Measurements from ENCODE around the gene TRIO. TPM values are rescaled to one million over a fixed set of nuclear protein-coding genes. Genes with fewer than 3 reads are reported as not detected.

Gene TRIO
- total RNA-seq, 4 donors from 2014 or later, result 290 to 370 (median 346) TPM

GRCh38 chr5:14211818-14212803 is 69.0 kb downstream of the TRIO start:
- Histone ChIP-seq H3K27ac (no peak overlapping the region), H3K9me3 (no peaks in the 10 kb centered on the region), H3K4me1 (peaks cover 0 to 34% (median 20%) of the 10 kb centered on the region in 4 donors), H3K4me3 (no peak overlapping the region), H3K27me3 (no peaks in the 10 kb centered on the region), H3K36me3 (no peaks in the 10 kb centered on the region)
- no peak for DNase-seq (ENCODE audit: low spot score in 2 of 2)
- 76 to 89% methylated on average over 5 of the region's 5 CpGs for whole genome bisulfite sequencing, 2 donors
- no peak for TF ChIP-seq POLR2A (IDR thresholded peaks at IDR 0.05)
- TF ChIP-seq EP300 (IDR thresholded peaks at IDR 0.05), result no peak
- no peak for TF ChIP-seq CTCF (IDR thresholded peaks at IDR 0.05)

GRCh38 chr5:14212838-14213237 is 69.7 kb downstream of the TRIO start:
- no peak for DNase-seq (ENCODE audit: low spot score in 2 of 2)
- WGBS, 2 donors, result 83 to 86% methylated on average over 4 of the region's 4 CpGs
- Histone ChIP-seq H3K4me1 (peaks cover 0 to 37% (median 24%) of the 10 kb centered on the region in 4 donors), H3K4me3 (no peak overlapping the region), H3K9me3 (no peaks in the 10 kb centered on the region), H3K27ac (no peak overlapping the region), H3K36me3 (no peaks in the 10 kb centered on the region), H3K27me3 (no peaks in the 10 kb centered on the region)
- TF ChIP-seq CTCF (IDR thresholded peaks at IDR 0.05), result no peak
- no peak for TF ChIP-seq POLR2A (IDR thresholded peaks at IDR 0.05)
- TF ChIP-seq EP300 (IDR thresholded peaks at IDR 0.05), result no peak

GRCh38 chr5:14213253-14213652 is 70.1 kb downstream of the TRIO start:
- Histone ChIP-seq H3K36me3 (no peaks in the 10 kb centered on the region), H3K27me3 (no peaks in the 10 kb centered on the region), H3K4me1 (peaks cover 0 to 37% (median 26%) of the 10 kb centered on the region in 4 donors), H3K4me3 (no peak overlapping the region), H3K9me3 (no peaks in the 10 kb centered on the region), H3K27ac (no peak overlapping the region)
- DNase-seq (ENCODE audit: low spot score in 2 of 2), result no peak
- TF ChIP-seq POLR2A (IDR thresholded peaks at IDR 0.05) (no peak), CTCF (IDR thresholded peaks at IDR 0.05) (no peak), EP300 (IDR thresholded peaks at IDR 0.05) (no peak)
- 92 to 95% methylated on average over 1 of the region's 1 CpG for WGBS, 2 donors

- Histone ChIP-seq H3K36me3 (no peaks in the 10 kb centered on the region), H3K4me1 (peaks cover 0 to 42% (median 32%) of the 10 kb centered on the region in 4 donors), H3K9me3 (no peaks in the 10 kb centered on the region), H3K4me3 (no peak overlapping the region), H3K27me3 (no peaks in the 10 kb centered on the region), H3K27ac (no peak overlapping the region)
- 80 to 83% methylated on average over 6 of the region's 6 CpGs for WGBS, 2 donors
- DNase-seq (ENCODE audit: low spot score in 2 of 2), result no peak
- TF ChIP-seq EP300 (IDR thresholded peaks at IDR 0.05) (no peak), CTCF (IDR thresholded peaks at IDR 0.05) (no peak), POLR2A (IDR thresholded peaks at IDR 0.05) (no peak)
Observed at GRCh38 chr5:14213813-14214585, 70.9 kb downstream of the TRIO start.
